ENCODE measurements around the gene P2RY1. TPM values are rescaled to one million over a fixed set of nuclear protein-coding genes. Genes with fewer than 3 reads are reported as not detected.

Gene P2RY1
- total RNA-seq, 6 experiments from 2014 or later, result not detected

GRCh38 chr3:152885076-152885475 lies 50.1 kb downstream of the P2RY1 start:
- Mint-ChIP-seq H3K4me1 (ENCODE audit: low read depth) (no peaks in the 10 kb centered on the region), H3K9me3 (peaks cover 19% of the 10 kb centered on the region), H3K4me3 (no peak overlapping the region), H3K27me3 (ENCODE audit: insufficient read depth) (no peaks in the 10 kb centered on the region; the same call in 1 of the 2 replicates), H3K36me3 (ENCODE audit: low read depth) (no peaks in the 10 kb centered on the region), H3K27ac (no peak overlapping the region)
- DNase-seq, result no peak
- no peak for TF ChIP-seq CTCF (IDR thresholded peaks at IDR 0.05)
